ENCODE results near the gene UCN2. TPM values are rescaled to one million over a fixed set of nuclear protein-coding genes. Genes with fewer than 3 reads are reported as not detected.
A peak's percentile ranks its signal among the peaks of the same experiment; 100 is the strongest.

UCN2 gene
- total and polyA plus RNA-seq, 2 donors (not counting 3 experiments of a cell fraction or from before 2014, with no cell fraction given): 0.11 TPM; not detected in 1

DNA sequence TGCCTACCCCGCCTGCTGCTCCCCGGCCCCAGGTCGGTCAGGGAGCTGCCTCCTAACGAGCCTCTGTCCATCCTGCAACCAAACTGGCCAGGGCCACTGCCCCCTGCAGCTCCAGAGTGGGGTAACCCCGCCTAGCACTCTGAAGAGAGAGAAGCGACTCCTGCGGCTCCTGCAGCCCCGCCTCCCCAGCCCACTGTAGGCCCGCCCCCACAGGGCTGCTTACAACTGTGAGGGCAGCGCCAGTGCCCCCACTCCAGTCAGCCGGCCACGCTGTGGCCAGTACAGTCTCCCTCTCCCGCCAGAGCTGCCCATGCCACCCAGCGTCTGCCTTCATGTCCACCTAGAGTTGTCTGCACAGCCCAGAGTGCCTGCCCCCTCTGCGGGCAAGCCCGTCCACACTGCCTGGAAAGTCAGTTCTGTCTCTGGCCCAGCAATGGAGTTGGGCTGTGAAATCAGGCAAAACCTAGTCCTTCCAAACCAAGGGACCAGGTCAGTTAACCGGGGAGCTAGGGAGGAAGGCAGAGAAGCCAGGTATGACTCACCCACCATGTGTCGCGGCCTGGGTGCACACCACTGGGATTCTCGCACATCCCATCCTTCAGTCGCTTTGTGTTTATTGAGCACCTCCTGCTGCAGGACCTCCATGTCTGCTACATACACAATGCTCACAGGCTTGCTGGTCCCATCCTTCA is 2.4 kb downstream of the UCN2 start:
- no TSS peak for BruUV-seq (replicated peaks)

DNA sequence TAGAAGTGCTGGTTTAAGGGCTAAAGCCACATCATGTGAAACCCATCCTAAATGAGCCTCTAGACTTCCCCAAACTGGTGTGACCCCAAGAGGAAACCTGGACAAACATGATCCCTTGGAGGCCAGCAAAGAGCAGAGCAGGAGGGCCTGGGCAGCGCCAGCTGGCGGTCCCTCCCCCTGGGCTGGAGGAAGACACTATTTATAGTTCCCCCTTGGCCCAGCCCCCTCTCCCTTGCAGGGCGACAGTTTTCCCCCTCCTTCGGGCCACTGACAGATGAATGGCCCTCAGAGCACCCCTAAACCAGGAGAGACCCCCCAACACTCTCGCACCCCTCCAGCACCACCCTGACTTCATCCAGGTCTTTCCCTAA is 2.9 kb downstream of the UCN2 start:
- H3K9me3 ChIP-seq (replicated peaks; ENCODE audit: control insufficient read depth, insufficient read depth, low read length): no peaks in the 10 kb centered on the region
- intact Hi-C loops (cut with micrococcal nuclease) (no loop called here), dilution Hi-C loops (cut with MboI; ENCODE audit: extremely low pct_ligation_motif_present, low sequenced_read_pairs) (no loop called here)
- H3K4me1 ChIP-seq (ENCODE audit: control insufficient read depth, extremely low read depth, insufficient read depth, low read length): peaks cover 24% of the 10 kb centered on the region
- H3K27me3 ChIP-seq (ENCODE audit: control insufficient read depth in 2 of 2, insufficient read depth in 2 of 2, low read length in 2 of 2): no peaks in the 10 kb centered on the region
- H3K36me3 ChIP-seq (ENCODE audit: control insufficient read depth in 2 of 2, extremely low read depth in 1 of 2, insufficient read depth in 2 of 2, low read length in 2 of 2): no peaks in the 10 kb centered on the region
- no peak overlapping the region for H3K27ac ChIP-seq (ENCODE audit: insufficient read depth, low read depth, low read length)
- peak overlapping the region; percentile 77 for H2AFZ ChIP-seq (ENCODE audit: low read depth, low read length)
- no peak for FAIRE-seq
- no TSS peak for BruUV-seq (replicated peaks)
- H3K4me3 ChIP-seq (replicated peaks in 1 of 3; ENCODE audit: insufficient read depth in 1 of 3, low read depth in 1 of 3, low read length in 3 of 3): no peak overlapping the region
- TF ChIP-seq MYC (IDR thresholded peaks at IDR 0.05; ENCODE audit: low read depth, low read length) (no peak), JUN (IDR thresholded peaks at IDR 0.05; ENCODE audit: borderline replicate concordance, insufficient read depth, insufficient read length, low read depth) (no peak), FOS (IDR thresholded peaks at IDR 0.05; ENCODE audit: borderline replicate concordance, insufficient read depth, low read length) (no peak), POLR2AphosphoS5 (IDR thresholded peaks at IDR 0.05; ENCODE audit: insufficient read depth, low read depth, low read length) (no peak), GATA2 (IDR thresholded peaks at IDR 0.05; ENCODE audit: insufficient read depth, insufficient read length, low read depth, low read length) (no peak), EZH2 (IDR thresholded peaks at IDR 0.05; ENCODE audit: borderline replicate concordance, low read depth, low read length, severe bottlenecking) (no peak), POLR2A (IDR thresholded peaks at IDR 0.05; ENCODE audit: low read depth, low read length) (no peak)
- TF ChIP-seq, protein P1, sequence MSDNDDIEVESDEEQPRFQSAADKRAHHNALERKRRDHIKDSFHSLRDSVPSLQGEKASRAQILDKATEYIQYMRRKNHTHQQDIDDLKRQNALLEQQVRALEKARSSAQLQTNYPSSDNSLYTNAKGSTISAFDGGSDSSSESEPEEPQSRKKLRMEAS (IDR thresholded peaks at IDR 0.05; ENCODE audit: insufficient read depth, insufficient read length): no peak
- TF ChIP-seq, protein P2, sequence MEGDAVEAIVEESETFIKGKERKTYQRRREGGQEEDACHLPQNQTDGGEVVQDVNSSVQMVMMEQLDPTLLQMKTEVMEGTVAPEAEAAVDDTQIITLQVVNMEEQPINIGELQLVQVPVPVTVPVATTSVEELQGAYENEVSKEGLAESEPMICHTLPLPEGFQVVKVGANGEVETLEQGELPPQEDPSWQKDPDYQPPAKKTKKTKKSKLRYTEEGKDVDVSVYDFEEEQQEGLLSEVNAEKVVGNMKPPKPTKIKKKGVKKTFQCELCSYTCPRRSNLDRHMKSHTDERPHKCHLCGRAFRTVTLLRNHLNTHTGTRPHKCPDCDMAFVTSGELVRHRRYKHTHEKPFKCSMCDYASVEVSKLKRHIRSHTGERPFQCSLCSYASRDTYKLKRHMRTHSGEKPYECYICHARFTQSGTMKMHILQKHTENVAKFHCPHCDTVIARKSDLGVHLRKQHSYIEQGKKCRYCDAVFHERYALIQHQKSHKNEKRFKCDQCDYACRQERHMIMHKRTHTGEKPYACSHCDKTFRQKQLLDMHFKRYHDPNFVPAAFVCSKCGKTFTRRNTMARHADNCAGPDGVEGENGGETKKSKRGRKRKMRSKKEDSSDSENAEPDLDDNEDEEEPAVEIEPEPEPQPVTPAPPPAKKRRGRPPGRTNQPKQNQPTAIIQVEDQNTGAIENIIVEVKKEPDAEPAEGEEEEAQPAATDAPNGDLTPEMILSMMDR (IDR thresholded peaks at IDR 0.05; ENCODE audit: extremely low read depth in 1 of 2, insufficient read depth in 1 of 2, low read depth in 1 of 2, low read length in 2 of 2): no peak
- no peak overlapping the region for H3K4me2 ChIP-seq (ENCODE audit: insufficient read depth, low read length)
- ChIA-PET POLR2A (no interaction called here), CTCF (interaction anchor here (0.7 to 6.8 kb wide), 5 partner anchors 12 to 160 kb away, joined by 3 to 38 read pairs (median 3); no protein-coding TSS in a partner anchor)
- H4K20me1 ChIP-seq (replicated peaks; ENCODE audit: control insufficient read depth, extremely low read depth, insufficient read depth, low read length): no peaks in the 10 kb centered on the region
- H3K9me1 ChIP-seq (replicated peaks; ENCODE audit: control insufficient read depth, extremely low read depth, insufficient read depth, low read length): no peaks in the 10 kb centered on the region
- H3K79me2 ChIP-seq (ENCODE audit: control insufficient read depth, insufficient read depth, low read length): no peaks in the 10 kb centered on the region
- DNase-seq (ENCODE audit: low read depth, low spot score): no peak
- no peak overlapping the region for H3K9ac ChIP-seq (replicated peaks; ENCODE audit: extremely low read depth, insufficient read depth, low read length)

More for the DNA sequence above, 2.4 kb downstream of the UCN2 start:
- no peak overlapping the region for H3K4me2 ChIP-seq (ENCODE audit: insufficient read depth, low read length)
- H4K20me1 ChIP-seq (replicated peaks; ENCODE audit: control insufficient read depth, extremely low read depth, insufficient read depth, low read length): no peaks in the 10 kb centered on the region
- H3K9ac ChIP-seq (replicated peaks; ENCODE audit: extremely low read depth, insufficient read depth, low read length): no peak overlapping the region
- no peak overlapping the region for H3K4me3 ChIP-seq (replicated peaks in 1 of 3; ENCODE audit: insufficient read depth in 1 of 3, low read depth in 1 of 3, low read length in 3 of 3)
- H3K79me2 ChIP-seq (ENCODE audit: control insufficient read depth, insufficient read depth, low read length): no peaks in the 10 kb centered on the region
- POLR2A ChIA-PET: no interaction called here
- no peak overlapping the region for H3K27ac ChIP-seq (ENCODE audit: insufficient read depth, low read depth, low read length)
- FAIRE-seq: peak; percentile 62
- TF ChIP-seq, protein P2 (IDR thresholded peaks at IDR 0.05; ENCODE audit: extremely low read depth in 1 of 2, insufficient read depth in 1 of 2, low read depth in 1 of 2, low read length in 2 of 2): peak in 1 of 2 donors; percentile 41
- TF ChIP-seq GATA2 (IDR thresholded peaks at IDR 0.05; ENCODE audit: insufficient read depth, insufficient read length, low read depth, low read length): no peak
- peak; percentile 13 for TF ChIP-seq FOS (IDR thresholded peaks at IDR 0.05; ENCODE audit: borderline replicate concordance, insufficient read depth, low read length)
- dilution Hi-C loops (cut with MboI; ENCODE audit: extremely low pct_ligation_motif_present, low sequenced_read_pairs): no loop called here
- no peaks in the 10 kb centered on the region for H3K9me3 ChIP-seq (replicated peaks; ENCODE audit: control insufficient read depth, insufficient read depth, low read length)
- peak; percentile 26 for DNase-seq (ENCODE audit: low read depth, low spot score)
- H2AFZ ChIP-seq (ENCODE audit: low read depth, low read length): peak overlapping the region; percentile 77
- H3K36me3 ChIP-seq (ENCODE audit: control insufficient read depth in 2 of 2, extremely low read depth in 1 of 2, insufficient read depth in 2 of 2, low read length in 2 of 2): no peaks in the 10 kb centered on the region
- CTCF ChIA-PET: interaction anchor here (1.4 to 6.8 kb wide), 6 partner anchors 12 to 161 kb away, joined by 3 to 38 read pairs (median 4); partner anchors contain the start of genes SLC26A6 and UQCRC1
- H3K9me1 ChIP-seq (replicated peaks; ENCODE audit: control insufficient read depth, extremely low read depth, insufficient read depth, low read length): no peaks in the 10 kb centered on the region
- peaks cover 24% of the 10 kb centered on the region for H3K4me1 ChIP-seq (ENCODE audit: control insufficient read depth, extremely low read depth, insufficient read depth, low read length)
- no peaks in the 10 kb centered on the region for H3K27me3 ChIP-seq (ENCODE audit: control insufficient read depth in 2 of 2, insufficient read depth in 2 of 2, low read length in 2 of 2)
- intact Hi-C loops (cut with micrococcal nuclease): no loop called here
